K562 (cell line): ENCODE results near the gene GTF3C4. TPM values are rescaled to one million over a fixed set of nuclear protein-coding genes. Genes with fewer than 3 reads are reported as not detected.

Source experiments
- DACH1 ChIP-seq: fragments of 450-650 bp; IDR thresholded peaks from 2 replicates; pipeline ENCODE4 v1.6.1; 2018; ENCODE audit not compliant: partially characterized antibody
- E2F1 ChIP-seq: sonication (generic); formaldehyde crosslinking; IDR thresholded peaks from 2 replicates; pipeline ENCODE4 v1.8.1; 2023; ENCODE audit warnings: mild to moderate bottlenecking, missing genetic modification reagents, moderate library complexity
- FOXA3 ChIP-seq, 2 experiments: fragments of 450-650 bp in 1 of 2; sonication (generic) in 1 of 2; formaldehyde crosslinking; IDR thresholded peaks in 1 of 2; conservative IDR thresholded peaks in 1 of 2; 2 replicates each; pipeline versions ENCODE4 v1.4.0 to v1.8.0; 2020 to 2022; ENCODE audit warnings: mild to moderate bottlenecking in 2 of 2, missing genetic modification reagents in 1 of 2
- L3MBTL2 ChIP-seq: fragments of 450-650 bp; IDR thresholded peaks from 2 replicates; pipeline ENCODE4 v1.6.1; 2016; ENCODE audit warnings: mild to moderate bottlenecking, moderate library complexity
- MCM7 ChIP-seq, 2 experiments: fragments of 450-650 bp; IDR thresholded peaks; 2 replicates each; pipeline ENCODE4 v1.6.1; 2016 to 2018
- NFRKB ChIP-seq: fragments of 450-650 bp; IDR thresholded peaks from 2 replicates; pipeline ENCODE4 v1.6.1; 2016; ENCODE audit warnings: low read depth
- PCBP1 ChIP-seq: fragments of 200-400 bp; formaldehyde crosslinking; IDR thresholded peaks from 2 replicates; pipeline ENCODE4 v1.6.1; 2018; ENCODE audit warnings: mild to moderate bottlenecking, low read depth, low read length; ENCODE audit not compliant: poor library complexity, severe bottlenecking
- REST ChIP-seq, 2 experiments: fragments of 450-650 bp; formaldehyde crosslinking in 1 of 2; IDR thresholded peaks; 2 replicates each; pipeline versions ENCODE4 v1.4.0 to v1.6.1; 2014 to 2020; ENCODE audit warnings: mild to moderate bottlenecking in 2 of 2, borderline replicate concordance in 1 of 2, low read depth in 1 of 2
- SMARCC2 ChIP-seq: fragments of 450-650 bp; IDR thresholded peaks from 2 replicates; pipeline ENCODE4 v1.6.1; 2017; ENCODE audit warnings: antibody characterized with exemption, moderate library complexity, mild to moderate bottlenecking, low read depth
- STAT5B ChIP-seq: fragments of 250-450 bp; sonication (Bioruptor Pico); IDR thresholded peaks from 2 replicates; pipeline ENCODE4 v1.8.0; 2021; ENCODE audit warnings: mild to moderate bottlenecking, inconsistent platforms
- TEAD4 ChIP-seq, 2 experiments: sonication (generic) in 1 of 2; formaldehyde crosslinking in 1 of 2; IDR thresholded peaks; 2 replicates each; pipeline versions ENCODE4 v1.6.1 to v1.8.0; 2012 to 2022; ENCODE audit warnings: borderline replicate concordance in 1 of 2, inconsistent platforms in 1 of 2, low read length in 1 of 2, mild to moderate bottlenecking in 1 of 2, missing genetic modification reagents in 1 of 2
- ZNF253 ChIP-seq: fragments of 250-450 bp; sonication (Bioruptor Pico); conservative IDR thresholded peaks from 2 replicates; pipeline ENCODE4 v1.6.1; 2021; ENCODE audit warnings: mild to moderate bottlenecking
- ZNF282 ChIP-seq: sonication (generic); formaldehyde crosslinking; IDR thresholded peaks from 2 replicates; pipeline ENCODE4 v1.8.1; 2023; ENCODE audit warnings: missing genetic modification reagents
- ZNF740 ChIP-seq, 3 experiments: fragments of 200-800 bp in 1 of 3; sonication (Bioruptor generic) in 1 of 3; sonication (generic) in 1 of 3; formaldehyde crosslinking in 1 of 3; IDR thresholded peaks; 2 replicates each; pipeline versions ENCODE4 v1.6.1 to v1.8.0; 2016 to 2022; ENCODE audit warnings: mild to moderate bottlenecking in 2 of 3, missing compliant biosample characterization in 2 of 3, missing genetic modification characterization in 2 of 3, missing genetic modification reagents in 1 of 3
- ZNF75A ChIP-seq: fragments of 450-650 bp; formaldehyde crosslinking; IDR thresholded peaks from 2 replicates; pipeline ENCODE4 v1.4.0; 2020; ENCODE audit warnings: mild to moderate bottlenecking
- polyA plus RNA-seq, 8 experiments: library from polyadenylated mRNA; depleted of rRNA in 4 of 8; stranded (reverse) in 5 of 8; unstranded in 3 of 8; fragments of >200 nt; fragmentation: Nextera tagmentation in 2 of 8; fragmentation: Illumina TruSeq in 1 of 8; extraction: Ambion mirVana in 2 of 8; extraction: Trizol in 1 of 8; gene quantifications; 2 replicates each; pipeline versions ENCODE4 v1.2.1 to v1.2.3, GENCODE V29; 2011 to 2014; ENCODE audit warnings: inconsistent platforms in 1 of 8, missing spikeins in 1 of 8
- total RNA-seq, 7 experiments: library from RNA; depleted of rRNA in 6 of 7; stranded (reverse); fragments of >200 nt in 6 of 7; fragmentation: Illumina TruSeq in 2 of 7; extraction: Trizol in 2 of 7; gene quantifications; 2 replicates each; pipeline versions ENCODE4 v1.2.1 to v1.2.3, GENCODE V29; 2011 to 2021; ENCODE audit warnings: low replicate concordance in 1 of 7

The GTF3C4 gene
- total and polyA plus RNA-seq, 9 of the 15 experiments (the other 6 are each of a cell fraction or from before 2014, with no cell fraction given), result 3.9 to 20.0 (median 12.2) TPM

- TF ChIP-seq ZNF75A (CRISPR knock-in tag), result no peak
- peak; percentile 1; the same call in 1 of the 2 replicates for TF ChIP-seq ZNF282 (CRISPR knock-in tag)
- no peak; the same call in 1 of the 2 replicates for TF ChIP-seq NFRKB
- peak; percentile 92 for TF ChIP-seq DACH1
- TF ChIP-seq FOXA3 (CRISPR knock-in tag; conservative IDR thresholded peaks at IDR 0.05 in 1 of 2, IDR thresholded peaks at IDR 0.05 in 1 of 2), result peak in 1 of 2 experiments; percentile 81; a peak in 2 of 4 replicates
- TF ChIP-seq L3MBTL2, result peak; percentile 98
- TF ChIP-seq ZNF253, result no peak
- TF ChIP-seq STAT5B, result no peak
- peak; percentile 51 for TF ChIP-seq E2F1 (CRISPR knock-in tag)
- peak; percentile 18; the same call in 1 of the 2 replicates for TF ChIP-seq SMARCC2
- no peak; the same call in 1 of the 2 replicates for TF ChIP-seq TEAD4 (IDR thresholded peaks at IDR 0.05; ENCODE audit: low read length)
- TF ChIP-seq TEAD4 (CRISPR knock-in tag; IDR thresholded peaks at IDR 0.05; ENCODE audit: borderline replicate concordance), result peak; percentile 79; the same call in 1 of the 2 replicates
- TF ChIP-seq REST (IDR thresholded peaks at IDR 0.05; ENCODE audit: borderline replicate concordance), result no peak; the same call in 1 of the 2 replicates
- TF ChIP-seq REST (CRISPR knock-in tag; IDR thresholded peaks at IDR 0.05; ENCODE audit: low read depth), result peak; percentile 30; the same call in 1 of the 2 replicates
- TF ChIP-seq MCM7 (IDR thresholded peaks at IDR 0.05), result no peak
- peak; percentile 35; the same call in 1 of the 2 replicates for TF ChIP-seq ZNF740 (CRISPR knock-in tag; IDR thresholded peaks at IDR 0.05)
- no peak for TF ChIP-seq ZNF740 (tag; IDR thresholded peaks at IDR 0.05)
- peak; percentile 22 for TF ChIP-seq PCBP1
These were observed 387 bp upstream of the GTF3C4 start, which contains the start of gene DDX31 (continued) for GRCh38 chr9:132669698-132670456.
